HEK293T (cell line): ENCODE data around the gene ABCG4.

Experiments
- ARNT ChIP-seq: fragments of 450-650 bp; IDR thresholded peaks from 2 replicates; pipeline ENCODE4 v1.6.1; 2017; ENCODE audit warnings: mild to moderate bottlenecking
- BHLHE40 ChIP-seq: fragments of 450-650 bp; IDR thresholded peaks from 2 replicates; pipeline ENCODE4 v1.6.1; 2016; ENCODE audit warnings: mild to moderate bottlenecking, moderate library complexity, borderline replicate concordance
- ELF4 ChIP-seq: fragments of 450-650 bp; IDR thresholded peaks from 2 replicates; pipeline ENCODE4 v1.6.1; 2017; ENCODE audit warnings: antibody characterized with exemption
- FOXK2 ChIP-seq: fragments of 450-650 bp; IDR thresholded peaks from 2 replicates; pipeline ENCODE4 v1.6.1; 2016; ENCODE audit warnings: mild to moderate bottlenecking
- FOXM1 ChIP-seq: fragments of 450-650 bp; IDR thresholded peaks from 2 replicates; pipeline ENCODE4 v1.6.1; 2017; ENCODE audit warnings: mild to moderate bottlenecking, borderline replicate concordance
- NFRKB ChIP-seq: fragments of 450-650 bp; IDR thresholded peaks from 2 replicates; pipeline ENCODE4 v1.6.1; 2016; ENCODE audit warnings: mild to moderate bottlenecking, moderate library complexity
- PKNOX1 ChIP-seq: fragments of 450-650 bp; IDR thresholded peaks from 2 replicates; pipeline ENCODE4 v1.6.1; 2016
- SP1 ChIP-seq: fragments of 450-650 bp; IDR thresholded peaks from 2 replicates; pipeline ENCODE4 v1.6.1; 2017
- SUZ12 ChIP-seq: fragments of 450-650 bp; IDR thresholded peaks from 2 replicates; pipeline ENCODE4 v1.6.1; 2016; ENCODE audit warnings: mild to moderate bottlenecking
- TARDBP ChIP-seq: fragments of 450-650 bp; IDR thresholded peaks from 2 replicates; pipeline ENCODE4 v1.6.1; 2016
- ZNF384 ChIP-seq: fragments of 450-650 bp; IDR thresholded peaks from 2 replicates; pipeline ENCODE4 v1.6.1; 2016

- TF ChIP-seq FOXM1 (no peak), BHLHE40 (no peak), FOXK2 (no peak), TARDBP (no peak), SP1 (no peak), ZNF384 (no peak), NFRKB (no peak), SUZ12 (no peak), PKNOX1 (no peak), ELF4 (no peak), ARNT (no peak)
Observed at GRCh38 chr11:119099711-119100110, 49.1 kb upstream of the ABCG4 start.
